Caco-2 (cell line): Measurements from ENCODE around the gene CTNND2. TPM values are rescaled to one million over a fixed set of nuclear protein-coding genes. Genes with fewer than 3 reads are reported as not detected.

Source experiments
- BruUV-seq: library from RNA; stranded (reverse); fragments of 400-500 nt; replicated peaks from 2 replicates; lab custom pipeline; 2021; lab: Mats Ljungman, UMichigan
- CTCF ChIA-PET: fragments of 300-600 bp; sonication (Branson Sonifier 250); formaldehyde crosslinking; loops from one replicate; lab custom pipeline; 2022; ENCODE audit warnings: antibody characterized with exemption; lab: Charles Lee
- POLR2A ChIA-PET: fragments of 300-600 bp; sonication (Branson Sonifier 250); formaldehyde crosslinking; loops from one replicate; lab custom pipeline; 2022; ENCODE audit warnings: antibody characterized with exemption; lab: Charles Lee
- DNase-seq, 2 experiments: peaks; one replicate each; pipeline versions ENCODE4 v3.0.0 to v3.0.0-alpha.2; 2020 to 2022
- H3K27me3 ChIP-seq: replicated peaks from 2 replicates; pipeline ENCODE4 v1.6.0; 2011; ENCODE audit warnings: low read length; ENCODE audit not compliant: control insufficient read depth, insufficient read depth
- H3K36me3 ChIP-seq: 2 replicates; pipeline ENCODE4 v1.5.1; 2011; ENCODE audit warnings: low read length; ENCODE audit not compliant: control insufficient read depth, insufficient read depth
- H3K4me1 ChIP-seq: fragments of 250-450 bp; sonication (Bioruptor Pico); 2 replicates; pipeline ENCODE4 v1.5.1; 2020; ENCODE audit warnings: mild to moderate bottlenecking
- H3K4me3 ChIP-seq: 2 replicates; pipeline ENCODE4 v1.5.1; 2011; ENCODE audit warnings: low read depth, mild to moderate bottlenecking, control low read depth, low read length
- H3K9me3 ChIP-seq: fragments of 250-450 bp; sonication (Bioruptor Pico); 2 replicates; pipeline ENCODE4 v1.5.1; 2020; ENCODE audit warnings: mild to moderate bottlenecking, moderate library complexity
- H3K27ac Mint-ChIP-seq: one replicate; pipeline ENCODE4 v1.8.0; 2022; ENCODE audit warnings: mixed read lengths; ENCODE audit not compliant: unreplicated experiment
- H3K27me3 Mint-ChIP-seq: one replicate; pipeline ENCODE4 v1.8.0; 2022; ENCODE audit warnings: mixed read lengths; ENCODE audit not compliant: insufficient read depth, unreplicated experiment
- H3K36me3 Mint-ChIP-seq: one replicate; pipeline ENCODE4 v1.8.0; 2022; ENCODE audit warnings: mild to moderate bottlenecking, mixed read lengths; ENCODE audit not compliant: insufficient read depth, unreplicated experiment
- H3K4me1 Mint-ChIP-seq: one replicate; pipeline ENCODE4 v1.8.0; 2022; ENCODE audit warnings: low read depth, mixed read lengths; ENCODE audit not compliant: unreplicated experiment
- H3K4me3 Mint-ChIP-seq: one replicate; pipeline ENCODE4 v1.8.0; 2022; ENCODE audit warnings: mild to moderate bottlenecking, moderate library complexity, mixed read lengths; ENCODE audit not compliant: unreplicated experiment
- H3K9me3 Mint-ChIP-seq: one replicate; pipeline ENCODE4 v1.8.0; 2022; ENCODE audit warnings: mixed read lengths; ENCODE audit not compliant: unreplicated experiment
- intact Hi-C: fragments of 100-400 bp; cut with micrococcal nuclease; formaldehyde crosslinking; loops from one replicate; pipeline ENCODE4 v1.10.0; 2022; ENCODE audit not compliant: unreplicated experiment
- total RNA-seq: library from RNA; stranded (reverse); gene quantifications from 2 replicates; pipeline ENCODE4 v1.2.3, GENCODE V29; 2022
- TF ChIP-seq, protein P1 (sequence below), 2 experiments: fragments of 200-600 bp in 1 of 2; IDR thresholded peaks; 1 replicate in 1 of 2; 2 replicates in 1 of 2; pipeline versions ENCODE4 v1.5.1 to v1.8.0; 2011 to 2022; ENCODE audit warnings: antibody characterized with exemption in 1 of 2, control low read depth in 1 of 2, inconsistent platforms in 1 of 2, low read depth in 1 of 2, low read length in 1 of 2, mild to moderate bottlenecking in 1 of 2, moderate library complexity in 1 of 2; ENCODE audit not compliant: insufficient read depth in 1 of 2, severe bottlenecking in 1 of 2, unreplicated experiment in 1 of 2

Gene CTNND2
- total RNA-seq, 1 experiment from 2014 or later, result 0.32 TPM

GRCh38 chr5:10932426-10932825 lies 971.8 kb downstream of the CTNND2 start:
- no peak overlapping the region for H3K4me3 Mint-ChIP-seq
- H3K27me3 ChIP-seq, result no peaks in the 10 kb centered on the region
- H3K9me3 Mint-ChIP-seq, result peaks cover 18% of the 10 kb centered on the region
- H3K4me3 ChIP-seq, result no peak overlapping the region
- BruUV-seq, result no TSS peak
- H3K36me3 ChIP-seq, result no peaks in the 10 kb centered on the region
- H3K4me1 ChIP-seq, result no peaks in the 10 kb centered on the region
- TF ChIP-seq, protein P1, sequence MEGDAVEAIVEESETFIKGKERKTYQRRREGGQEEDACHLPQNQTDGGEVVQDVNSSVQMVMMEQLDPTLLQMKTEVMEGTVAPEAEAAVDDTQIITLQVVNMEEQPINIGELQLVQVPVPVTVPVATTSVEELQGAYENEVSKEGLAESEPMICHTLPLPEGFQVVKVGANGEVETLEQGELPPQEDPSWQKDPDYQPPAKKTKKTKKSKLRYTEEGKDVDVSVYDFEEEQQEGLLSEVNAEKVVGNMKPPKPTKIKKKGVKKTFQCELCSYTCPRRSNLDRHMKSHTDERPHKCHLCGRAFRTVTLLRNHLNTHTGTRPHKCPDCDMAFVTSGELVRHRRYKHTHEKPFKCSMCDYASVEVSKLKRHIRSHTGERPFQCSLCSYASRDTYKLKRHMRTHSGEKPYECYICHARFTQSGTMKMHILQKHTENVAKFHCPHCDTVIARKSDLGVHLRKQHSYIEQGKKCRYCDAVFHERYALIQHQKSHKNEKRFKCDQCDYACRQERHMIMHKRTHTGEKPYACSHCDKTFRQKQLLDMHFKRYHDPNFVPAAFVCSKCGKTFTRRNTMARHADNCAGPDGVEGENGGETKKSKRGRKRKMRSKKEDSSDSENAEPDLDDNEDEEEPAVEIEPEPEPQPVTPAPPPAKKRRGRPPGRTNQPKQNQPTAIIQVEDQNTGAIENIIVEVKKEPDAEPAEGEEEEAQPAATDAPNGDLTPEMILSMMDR (IDR thresholded peaks at IDR 0.05; ENCODE audit: insufficient read depth in 1 of 2, low read depth in 1 of 2, low read length in 1 of 2, severe bottlenecking in 1 of 2, unreplicated experiment in 1 of 2), result no peak
- CTCF ChIA-PET, result no interaction called here
- POLR2A ChIA-PET, result no interaction called here
- intact Hi-C loops, result no loop called here
- H3K4me1 Mint-ChIP-seq, result no peaks in the 10 kb centered on the region
- H3K9me3 ChIP-seq, result no peaks in the 10 kb centered on the region
- H3K27ac Mint-ChIP-seq, result no peak overlapping the region
- peaks cover 10% of the 10 kb centered on the region for H3K27me3 Mint-ChIP-seq
- DNase-seq, result no peak
- no peaks in the 10 kb centered on the region for H3K36me3 Mint-ChIP-seq

DNA sequence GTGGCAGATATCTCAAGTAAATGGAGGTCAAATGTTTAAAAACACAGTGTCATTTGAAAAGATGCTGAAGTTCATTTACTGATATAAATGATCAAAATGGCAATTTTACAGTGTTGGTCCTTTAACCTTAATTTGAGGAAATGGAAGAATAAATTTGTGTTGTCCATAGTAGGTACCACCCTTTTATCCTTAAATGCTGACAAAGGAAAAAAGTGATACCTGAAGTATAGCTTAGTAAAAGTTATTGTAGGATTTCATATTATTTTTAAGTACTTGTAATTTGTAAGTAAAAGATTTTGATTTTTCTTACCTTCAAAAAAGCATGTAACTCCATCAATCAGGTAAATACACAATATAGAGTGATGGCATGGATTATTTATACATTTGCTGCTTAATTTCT lies 976.6 kb downstream of the CTNND2 start:
- BruUV-seq, result no TSS peak

DNA sequence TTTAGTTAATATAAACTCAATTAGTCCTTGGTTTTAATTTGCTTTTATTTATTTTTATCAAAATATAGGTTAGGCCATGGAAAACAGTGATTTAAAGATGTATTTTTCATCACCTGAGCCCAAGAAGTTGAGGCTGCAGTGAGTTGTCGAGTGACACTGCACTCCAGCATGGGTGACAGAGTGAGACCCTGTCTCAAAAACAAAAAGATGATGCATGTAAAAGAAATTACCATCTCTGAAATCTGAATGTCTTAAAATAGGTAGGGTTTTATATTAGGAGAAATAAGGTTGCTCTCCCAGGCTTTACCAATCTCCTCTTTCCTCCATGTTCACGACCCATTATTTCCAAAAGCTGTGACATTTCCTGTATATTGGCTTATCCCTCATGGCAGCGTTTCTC lies 980.9 kb downstream of the CTNND2 start:
- H3K27ac Mint-ChIP-seq, result no peak overlapping the region
- H3K9me3 Mint-ChIP-seq, result no peaks in the 10 kb centered on the region
- DNase-seq, result no peak
- BruUV-seq, result no TSS peak
- H3K27me3 Mint-ChIP-seq, result peaks cover 26% of the 10 kb centered on the region
- TF ChIP-seq, protein P1 (IDR thresholded peaks at IDR 0.05; ENCODE audit: insufficient read depth in 1 of 2, low read depth in 1 of 2, low read length in 1 of 2, severe bottlenecking in 1 of 2, unreplicated experiment in 1 of 2), result no peak
- Histone ChIP-seq H3K4me1 (no peaks in the 10 kb centered on the region), H3K36me3 (no peaks in the 10 kb centered on the region), H3K4me3 (no peak overlapping the region), H3K27me3 (no peaks in the 10 kb centered on the region), H3K9me3 (0 out of 2 replicates have a peak, but pooled peaks cover 4% of the 10 kb centered on the region)
- no peaks in the 10 kb centered on the region for H3K4me1 Mint-ChIP-seq
- no peaks in the 10 kb centered on the region for H3K36me3 Mint-ChIP-seq
- ChIA-PET POLR2A (no interaction called here), CTCF (no interaction called here)
- H3K4me3 Mint-ChIP-seq, result no peak overlapping the region
- intact Hi-C loops, result no loop called here

More for the DNA sequence above, 976.6 kb downstream of the CTNND2 start:
- TF ChIP-seq, protein P1 (IDR thresholded peaks at IDR 0.05; ENCODE audit: insufficient read depth in 1 of 2, low read depth in 1 of 2, low read length in 1 of 2, severe bottlenecking in 1 of 2, unreplicated experiment in 1 of 2), result no peak
- H3K36me3 Mint-ChIP-seq, result no peaks in the 10 kb centered on the region
- CTCF ChIA-PET, result no interaction called here
- no peak overlapping the region for H3K27ac Mint-ChIP-seq
- POLR2A ChIA-PET, result no interaction called here
- intact Hi-C loops, result no loop called here
- no peaks in the 10 kb centered on the region for H3K36me3 ChIP-seq
- no peak overlapping the region for H3K4me3 Mint-ChIP-seq
- no peak overlapping the region for H3K4me3 ChIP-seq
- no peak for DNase-seq
- peaks cover 18% of the 10 kb centered on the region for H3K9me3 Mint-ChIP-seq
- H3K4me1 ChIP-seq, result no peaks in the 10 kb centered on the region
- H3K27me3 Mint-ChIP-seq, result peaks cover 15% of the 10 kb centered on the region
- no peaks in the 10 kb centered on the region for H3K4me1 Mint-ChIP-seq
- no peaks in the 10 kb centered on the region for H3K27me3 ChIP-seq
- 0 out of 2 replicates have a peak, but pooled peaks cover 4% of the 10 kb centered on the region for H3K9me3 ChIP-seq
